Measurements from ENCODE around the gene SNX3. TPM values are rescaled to one million over a fixed set of nuclear protein-coding genes. Genes with fewer than 3 reads are reported as not detected.

Gene SNX3
- total RNA-seq, 1 donor from 2014 or later: 122 TPM

DNA sequence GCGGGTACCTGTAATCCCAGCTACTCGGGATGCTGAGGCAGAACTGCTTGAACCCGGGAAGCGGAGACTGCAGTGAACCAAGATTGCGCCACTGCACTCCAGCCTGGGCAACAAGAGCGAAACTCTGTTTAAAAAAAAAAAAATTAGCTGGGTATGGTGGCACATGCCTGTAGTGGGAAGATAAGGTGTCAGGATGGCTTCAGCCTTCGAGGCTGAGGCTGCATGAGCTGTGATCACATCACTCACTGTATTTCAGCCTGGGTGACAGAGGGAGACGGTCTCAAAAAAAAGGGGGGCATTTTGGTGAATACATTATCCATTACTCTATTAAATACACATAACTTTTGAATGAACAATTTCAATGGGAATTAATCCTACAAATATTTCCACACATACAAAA is 32.4 kb downstream of the SNX3 start:
- peaks cover 11% of the 10 kb centered on the region for H3K79me2 ChIP-seq (ENCODE audit: low read depth)

DNA sequence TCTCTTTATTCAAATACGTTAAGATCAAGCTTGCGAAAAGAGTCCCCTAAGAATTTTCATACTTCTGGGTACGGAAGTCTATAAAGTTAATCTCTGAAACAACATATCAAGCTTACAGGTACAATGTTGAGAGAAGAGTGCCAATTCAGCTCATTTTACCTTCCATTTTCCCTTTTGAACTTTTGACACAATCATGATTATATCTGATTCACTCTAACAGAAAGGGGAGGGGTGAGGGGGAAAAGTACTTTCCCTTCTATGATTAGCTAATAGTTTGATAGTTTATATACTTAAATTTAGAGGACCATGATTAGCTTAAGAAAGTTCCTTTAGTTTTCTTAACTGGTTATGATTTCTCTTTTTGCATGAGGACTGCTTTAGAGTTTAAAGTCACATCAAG is 33.5 kb downstream of the SNX3 start:
- Mint-ChIP-seq H3K9me3 (no peaks in the 10 kb centered on the region), H3K4me1 (peaks cover 19% of the 10 kb centered on the region), H3K36me3 (peaks cover 3% of the 10 kb centered on the region), H3K27me3 (ENCODE audit: insufficient read depth, low read depth) (no peaks in the 10 kb centered on the region), H3K4me3 (no peak overlapping the region), H3K27ac (no peak overlapping the region)
- Histone ChIP-seq H4K20me1 (ENCODE audit: low read depth) (peaks cover 15% of the 10 kb centered on the region), H3K4me2 (peak overlapping the region; percentile 43), H3K27ac (no peak overlapping the region), H3K9ac (no peak overlapping the region), H2AFZ (replicated peaks) (no peak overlapping the region), H3K27me3 (no peaks in the 10 kb centered on the region), H3K4me3 (no peak overlapping the region), H3F3A (ENCODE audit: low read depth) (no peaks in the 10 kb centered on the region), H3K79me2 (ENCODE audit: low read depth) (peaks cover 11% of the 10 kb centered on the region), H3K9me3 (ENCODE audit: low read depth) (no peaks in the 10 kb centered on the region), H3K36me3 (no peaks in the 10 kb centered on the region), H3K4me1 (peaks cover 17% of the 10 kb centered on the region)
- TF ChIP-seq, protein P1, sequence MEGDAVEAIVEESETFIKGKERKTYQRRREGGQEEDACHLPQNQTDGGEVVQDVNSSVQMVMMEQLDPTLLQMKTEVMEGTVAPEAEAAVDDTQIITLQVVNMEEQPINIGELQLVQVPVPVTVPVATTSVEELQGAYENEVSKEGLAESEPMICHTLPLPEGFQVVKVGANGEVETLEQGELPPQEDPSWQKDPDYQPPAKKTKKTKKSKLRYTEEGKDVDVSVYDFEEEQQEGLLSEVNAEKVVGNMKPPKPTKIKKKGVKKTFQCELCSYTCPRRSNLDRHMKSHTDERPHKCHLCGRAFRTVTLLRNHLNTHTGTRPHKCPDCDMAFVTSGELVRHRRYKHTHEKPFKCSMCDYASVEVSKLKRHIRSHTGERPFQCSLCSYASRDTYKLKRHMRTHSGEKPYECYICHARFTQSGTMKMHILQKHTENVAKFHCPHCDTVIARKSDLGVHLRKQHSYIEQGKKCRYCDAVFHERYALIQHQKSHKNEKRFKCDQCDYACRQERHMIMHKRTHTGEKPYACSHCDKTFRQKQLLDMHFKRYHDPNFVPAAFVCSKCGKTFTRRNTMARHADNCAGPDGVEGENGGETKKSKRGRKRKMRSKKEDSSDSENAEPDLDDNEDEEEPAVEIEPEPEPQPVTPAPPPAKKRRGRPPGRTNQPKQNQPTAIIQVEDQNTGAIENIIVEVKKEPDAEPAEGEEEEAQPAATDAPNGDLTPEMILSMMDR (IDR thresholded peaks at IDR 0.05): no peak
- no peak for DNase-seq (ENCODE audit: low spot score)

More for the DNA sequence above, 32.4 kb downstream of the SNX3 start:
- TF ChIP-seq, protein P1 (IDR thresholded peaks at IDR 0.05): no peak
- Mint-ChIP-seq H3K9me3 (no peaks in the 10 kb centered on the region), H3K36me3 (no peaks in the 10 kb centered on the region), H3K4me1 (peaks cover 19% of the 10 kb centered on the region), H3K27ac (peak overlapping the region; percentile 83), H3K4me3 (no peak overlapping the region), H3K27me3 (ENCODE audit: insufficient read depth, low read depth) (no peaks in the 10 kb centered on the region)
- H3K27me3 ChIP-seq: no peaks in the 10 kb centered on the region
- H2AFZ ChIP-seq (replicated peaks): no peak overlapping the region
- no peaks in the 10 kb centered on the region for H3K36me3 ChIP-seq
- DNase-seq (ENCODE audit: low spot score): no peak
- H3F3A ChIP-seq (ENCODE audit: low read depth): no peaks in the 10 kb centered on the region
- H3K9ac ChIP-seq: no peak overlapping the region
- no peak overlapping the region for H3K4me2 ChIP-seq
- H3K4me1 ChIP-seq: peaks cover 17% of the 10 kb centered on the region
- H3K4me3 ChIP-seq: no peak overlapping the region
- no peak overlapping the region for H3K27ac ChIP-seq
- H3K9me3 ChIP-seq (ENCODE audit: low read depth): no peaks in the 10 kb centered on the region
- H4K20me1 ChIP-seq (ENCODE audit: low read depth): peaks cover 18% of the 10 kb centered on the region

DNA sequence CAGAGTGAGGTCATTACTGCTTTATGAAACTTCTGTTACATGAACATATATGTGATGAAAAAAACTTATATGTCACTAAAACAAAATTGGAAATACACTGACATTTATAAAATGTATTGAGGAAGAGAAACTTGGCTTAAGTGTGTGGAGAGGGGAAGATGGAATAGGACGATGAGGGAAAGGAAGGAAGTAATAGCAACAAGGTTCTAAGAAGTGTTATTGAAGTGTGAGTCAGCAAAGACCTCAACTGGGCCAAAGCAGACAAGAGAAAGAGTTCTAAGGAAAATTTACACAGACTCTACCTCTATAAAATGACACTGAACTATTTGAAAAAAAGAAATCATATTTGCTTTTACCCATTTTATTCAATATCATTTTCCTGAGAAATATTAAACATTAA is 38.3 kb downstream of the SNX3 start:
- no peak overlapping the region for H3K27ac ChIP-seq
- DNase-seq (ENCODE audit: low spot score): no peak
- no peak overlapping the region for H3K4me3 ChIP-seq
- H3K79me2 ChIP-seq (ENCODE audit: low read depth): peaks cover 11% of the 10 kb centered on the region
- Mint-ChIP-seq H3K4me3 (no peak overlapping the region), H3K27me3 (ENCODE audit: insufficient read depth, low read depth) (no peaks in the 10 kb centered on the region), H3K4me1 (peaks cover 14% of the 10 kb centered on the region), H3K27ac (no peak overlapping the region), H3K36me3 (peaks cover 30% of the 10 kb centered on the region), H3K9me3 (no peaks in the 10 kb centered on the region)
- H3F3A ChIP-seq (ENCODE audit: low read depth): no peaks in the 10 kb centered on the region
- peaks cover 9% of the 10 kb centered on the region for H4K20me1 ChIP-seq (ENCODE audit: low read depth)
- peaks cover 13% of the 10 kb centered on the region for H3K4me1 ChIP-seq
- no peak overlapping the region for H3K9ac ChIP-seq
- no peak overlapping the region for H3K4me2 ChIP-seq
- TF ChIP-seq EZH2 (IDR thresholded peaks at IDR 0.05) (no peak), EZH2phosphoT487 (IDR thresholded peaks at IDR 0.05) (no peak)
- TF ChIP-seq, protein P1 (IDR thresholded peaks at IDR 0.05): no peak
- H3K36me3 ChIP-seq: no peaks in the 10 kb centered on the region
- no peak overlapping the region for H2AFZ ChIP-seq (replicated peaks)
- H3K9me3 ChIP-seq (ENCODE audit: low read depth): no peaks in the 10 kb centered on the region
- H3K27me3 ChIP-seq: no peaks in the 10 kb centered on the region

DNA sequence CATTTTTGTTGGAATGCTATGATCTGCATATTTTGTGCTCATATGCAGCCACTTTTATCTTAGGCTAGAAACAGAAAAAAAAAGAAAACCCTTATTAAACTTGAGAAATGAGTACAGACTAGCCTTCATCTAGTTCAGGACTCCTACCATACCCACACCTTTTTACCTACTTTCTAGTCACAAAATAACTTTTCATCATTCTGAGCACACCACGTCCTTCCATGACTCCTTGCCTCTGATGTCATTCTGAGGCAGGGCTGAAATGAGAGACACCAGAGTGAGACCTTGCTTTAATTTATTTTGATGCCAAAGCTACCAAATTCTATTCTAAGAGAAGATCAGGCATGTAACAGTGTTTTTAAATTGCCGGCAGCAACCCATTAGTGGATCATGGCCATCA is 38.8 kb downstream of the SNX3 start:
- Mint-ChIP-seq H3K4me1 (peaks cover 10% of the 10 kb centered on the region), H3K27ac (no peak overlapping the region), H3K27me3 (ENCODE audit: insufficient read depth, low read depth) (no peaks in the 10 kb centered on the region)

More for the DNA sequence above, 38.8 kb downstream of the SNX3 start:
- H3K36me3 ChIP-seq: no peaks in the 10 kb centered on the region
- no peaks in the 10 kb centered on the region for H3K9me3 ChIP-seq (ENCODE audit: low read depth)
- Mint-ChIP-seq H3K9me3 (no peaks in the 10 kb centered on the region), H3K36me3 (peaks cover 30% of the 10 kb centered on the region), H3K4me3 (no peak overlapping the region)
- DNase-seq (ENCODE audit: low spot score): no peak
- no peak overlapping the region for H3K27ac ChIP-seq
- no peaks in the 10 kb centered on the region for H3K27me3 ChIP-seq
- H3K4me3 ChIP-seq: no peak overlapping the region
- H2AFZ ChIP-seq (replicated peaks): no peak overlapping the region
- no peak overlapping the region for H3K9ac ChIP-seq
- no peaks in the 10 kb centered on the region for H3F3A ChIP-seq (ENCODE audit: low read depth)
- TF ChIP-seq EZH2 (IDR thresholded peaks at IDR 0.05): no peak
- TF ChIP-seq, protein P1 (IDR thresholded peaks at IDR 0.05): no peak
- TF ChIP-seq EZH2phosphoT487 (IDR thresholded peaks at IDR 0.05): no peak
- H4K20me1 ChIP-seq (ENCODE audit: low read depth): peaks cover 5% of the 10 kb centered on the region
- H3K4me1 ChIP-seq: peaks cover 9% of the 10 kb centered on the region
- H3K79me2 ChIP-seq (ENCODE audit: low read depth): peaks cover 11% of the 10 kb centered on the region
- no peak overlapping the region for H3K4me2 ChIP-seq

Data from neural progenitor cell (in vitro differentiated cells).